DOHH2 (cell line): Measurements from ENCODE around the gene ATP1A1.

Experiments used
- EZH2phosphoT487 ChIP-seq: fragments of 200-600 bp; sonication (generic); IDR thresholded peaks from 2 replicates; pipeline ENCODE4 v1.6.1; 2017; ENCODE audit warnings: borderline replicate concordance, mild to moderate bottlenecking, antibody characterized with exemption, low read length, moderate library complexity, mixed read lengths
- TF ChIP-seq, protein P1 (sequence below): fragments of 200-600 bp; sonication (generic); IDR thresholded peaks from one replicate; pipeline ENCODE4 v1.5.1; 2014; ENCODE audit warnings: antibody characterized with exemption, mild to moderate bottlenecking, low read depth, low read length; ENCODE audit not compliant: poor library complexity, severe bottlenecking

DNA sequence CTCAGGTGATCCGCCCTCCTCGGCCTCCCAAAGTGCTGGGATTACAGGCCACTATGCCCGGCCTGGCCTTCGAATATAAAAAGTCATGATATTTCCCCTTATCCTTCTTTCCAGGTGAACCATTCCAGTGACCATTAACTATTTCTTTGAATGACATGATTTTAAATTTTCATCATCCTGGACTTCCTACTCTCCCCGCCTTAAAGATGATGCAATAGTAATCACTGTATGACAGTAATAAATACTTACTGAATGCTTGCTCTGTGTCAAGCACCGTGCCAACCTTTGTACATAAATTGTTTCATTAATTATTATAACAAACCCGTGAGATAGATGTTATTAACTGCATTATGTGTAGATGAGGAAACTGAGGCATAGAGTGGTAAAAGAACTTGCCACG lies 19.9 kb upstream of the ATP1A1 start:
- TF ChIP-seq, protein P1, sequence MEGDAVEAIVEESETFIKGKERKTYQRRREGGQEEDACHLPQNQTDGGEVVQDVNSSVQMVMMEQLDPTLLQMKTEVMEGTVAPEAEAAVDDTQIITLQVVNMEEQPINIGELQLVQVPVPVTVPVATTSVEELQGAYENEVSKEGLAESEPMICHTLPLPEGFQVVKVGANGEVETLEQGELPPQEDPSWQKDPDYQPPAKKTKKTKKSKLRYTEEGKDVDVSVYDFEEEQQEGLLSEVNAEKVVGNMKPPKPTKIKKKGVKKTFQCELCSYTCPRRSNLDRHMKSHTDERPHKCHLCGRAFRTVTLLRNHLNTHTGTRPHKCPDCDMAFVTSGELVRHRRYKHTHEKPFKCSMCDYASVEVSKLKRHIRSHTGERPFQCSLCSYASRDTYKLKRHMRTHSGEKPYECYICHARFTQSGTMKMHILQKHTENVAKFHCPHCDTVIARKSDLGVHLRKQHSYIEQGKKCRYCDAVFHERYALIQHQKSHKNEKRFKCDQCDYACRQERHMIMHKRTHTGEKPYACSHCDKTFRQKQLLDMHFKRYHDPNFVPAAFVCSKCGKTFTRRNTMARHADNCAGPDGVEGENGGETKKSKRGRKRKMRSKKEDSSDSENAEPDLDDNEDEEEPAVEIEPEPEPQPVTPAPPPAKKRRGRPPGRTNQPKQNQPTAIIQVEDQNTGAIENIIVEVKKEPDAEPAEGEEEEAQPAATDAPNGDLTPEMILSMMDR, result no peak
- TF ChIP-seq EZH2phosphoT487, result no peak
